DMS114 treated with DMSO at 0.1 percent for 48 hours (cell line): ENCODE measurements around the gene PLD4.
"Not testable (repeated sequence)": the region's sequence is repeated elsewhere in the genome, so short reads cannot be mapped to it uniquely, and the experiment has no call there.

Experiments
- DNase-seq: peaks from one replicate; lab custom pipeline; 2025; ENCODE audit not compliant: unreplicated experiment; lab: John Stamatoyannopoulos, UW

Gene PLD4

GRCh38 chr14:104924421-104925213 is at the start of gene PLD4:
PLD4 (plus strand) TSS chr14:104924879; CDS start chr14:104927141, 2,262 bp downstream.
- no peak for DNase-seq

- DNase-seq, result no peak
Observed at GRCh38 chr14:104875412-104875751, 49.3 kb upstream of the PLD4 start.

- no peak for DNase-seq
Observed at GRCh38 chr14:104875811-104876210, 48.9 kb upstream of the PLD4 start.

- DNase-seq, result no peak
Observed at GRCh38 chr14:104876251-104876699, 48.4 kb upstream of the PLD4 start.

GRCh38 chr14:104877066-104877805 is 47.4 kb upstream of the PLD4 start:
- DNase-seq, result no peak

- DNase-seq, result no peak
Observed at GRCh38 chr14:104877806-104878550, 46.7 kb upstream of the PLD4 start.

GRCh38 chr14:104878582-104878981 is 46.1 kb upstream of the PLD4 start:
- DNase-seq, result no peak

GRCh38 chr14:104879201-104879982 is 45.3 kb upstream of the PLD4 start:
- DNase-seq, result no peak

GRCh38 chr14:104879983-104880565 is 44.6 kb upstream of the PLD4 start:
- DNase-seq, result no peak

- DNase-seq, result no peak
Observed at GRCh38 chr14:104880584-104881210, 44.0 kb upstream of the PLD4 start.

- no peak for DNase-seq
Observed at GRCh38 chr14:104881369-104881979, 43.2 kb upstream of the PLD4 start.

GRCh38 chr14:104882325-104882973 is 42.2 kb upstream of the PLD4 start:
- DNase-seq, result no peak

GRCh38 chr14:104882991-104883660 is 41.6 kb upstream of the PLD4 start:
- no peak for DNase-seq

GRCh38 chr14:104883681-104884361 is 40.9 kb upstream of the PLD4 start:
- DNase-seq, result no peak

GRCh38 chr14:104884381-104884780 is 40.3 kb upstream of the PLD4 start:
- not testable (repeated sequence) for DNase-seq

GRCh38 chr14:104885031-104885972 is 39.4 kb upstream of the PLD4 start:
- DNase-seq, result no peak
